Measurements from ENCODE around the gene SLC66A2.
"Not testable (repeated sequence)": the region's sequence is repeated elsewhere in the genome, so short reads cannot be mapped to it uniquely, and the experiment has no call there.

SLC66A2 gene

GRCh38 chr18:79866889-79867574, 84.4 kb downstream of the SLC66A2 start:
- DNase-seq (ENCODE audit: low read depth): no peak

- DNase-seq (ENCODE audit: low read depth): not testable (repeated sequence)
These were observed 85.5 kb downstream of the SLC66A2 start for GRCh38 chr18:79865951-79866350.

- DNase-seq (ENCODE audit: low read depth): not testable (repeated sequence)
These were observed 86.5 kb downstream of the SLC66A2 start for GRCh38 chr18:79864955-79865354.

GRCh38 chr18:79864006-79864725, 87.3 kb downstream of the SLC66A2 start:
- no peak for DNase-seq (ENCODE audit: low read depth)

GRCh38 chr18:79863161-79864005, 88.1 kb downstream of the SLC66A2 start:
- no peak for DNase-seq (ENCODE audit: low read depth)

GRCh38 chr18:79862562-79862961, 88.9 kb downstream of the SLC66A2 start:
- DNase-seq (ENCODE audit: low read depth): no peak

- DNase-seq (ENCODE audit: low read depth): no peak
These were observed 89.8 kb downstream of the SLC66A2 start for GRCh38 chr18:79861687-79862086.

GRCh38 chr18:79859314-79859713, 92.1 kb downstream of the SLC66A2 start:
- no peak for DNase-seq (ENCODE audit: low read depth)

- DNase-seq (ENCODE audit: low read depth): no peak
These were observed 94.3 kb downstream of the SLC66A2 start for GRCh38 chr18:79857082-79857671.

GRCh38 chr18:79856119-79857007, 95.1 kb downstream of the SLC66A2 start:
- DNase-seq (ENCODE audit: low read depth): peak; percentile 12

- DNase-seq (ENCODE audit: low read depth): no peak
These were observed 96.1 kb downstream of the SLC66A2 start for GRCh38 chr18:79855147-79855933.

GRCh38 chr18:79853993-79854364, 97.5 kb downstream of the SLC66A2 start:
- DNase-seq (ENCODE audit: low read depth): no peak

GRCh38 chr18:79853303-79853992, 98.0 kb downstream of the SLC66A2 start:
- no peak for DNase-seq (ENCODE audit: low read depth)

- no peak for DNase-seq (ENCODE audit: low read depth)
These were observed 98.7 kb downstream of the SLC66A2 start for GRCh38 chr18:79852561-79853302.

Data from EH (cell line).